Stimulated activated CD4-positive, alpha-beta T cell treated with anti-CD3 and anti-CD28 coated beads, Interleukin-1b, Interleukin-23, amount 100 ng/mL, for 4 hours (primary cell): ENCODE results near the gene PRMT3.
"Not testable (repeated sequence)": the region's sequence is repeated elsewhere in the genome, so short reads cannot be mapped to it uniquely, and the experiment has no call there.

Experiments used
- DNase-seq, 2 donors: peaks; one replicate each; pipeline ENCODE4 v3.0.0-alpha.2; 2020; ENCODE audit warnings: low read depth in 2 of 2

PRMT3 gene

GRCh38 chr11:20387261-20388095 lies at the start of gene PRMT3:
PRMT3 (plus strand) TSS chr11:20387716; CDS start chr11:20387747, 31 bp downstream.
- peak; percentile 97 to 98 for DNase-seq

- DNase-seq, result no peak
Observed at GRCh38 chr11:20342347-20343141, 45.0 kb upstream of the PRMT3 start.

GRCh38 chr11:20351136-20351535 lies 36.4 kb upstream of the PRMT3 start:
- DNase-seq, result no peak

GRCh38 chr11:20351751-20352262 lies 35.7 kb upstream of the PRMT3 start:
- no peak for DNase-seq

- DNase-seq, result peak in 1 of 2 donors; percentile 12
Observed at GRCh38 chr11:20353829-20354434, 33.6 kb upstream of the PRMT3 start.

GRCh38 chr11:20355221-20356219 lies 32.0 kb upstream of the PRMT3 start:
- DNase-seq, result peak in 1 of 2 donors; percentile 21

GRCh38 chr11:20357150-20357549 lies 30.4 kb upstream of the PRMT3 start:
- no peak for DNase-seq

- peak; percentile 10 to 18 for DNase-seq
Observed at GRCh38 chr11:20360650-20361049, 26.9 kb upstream of the PRMT3 start.

GRCh38 chr11:20362481-20362880 lies 25.0 kb upstream of the PRMT3 start:
- no peak for DNase-seq

- DNase-seq, result no peak
Observed at GRCh38 chr11:20363149-20363499, 24.4 kb upstream of the PRMT3 start.

GRCh38 chr11:20363500-20364340 lies 23.8 kb upstream of the PRMT3 start, which contains the start of gene HTATIP2:
HTATIP2 (plus strand) TSS chr11:20363714; CDS start chr11:20364238, 524 bp downstream.
- peak; percentile 64 to 74 for DNase-seq

GRCh38 chr11:20364341-20364792 lies 23.1 kb upstream of the PRMT3 start:
- DNase-seq, result no peak

GRCh38 chr11:20365465-20365864 lies 22.1 kb upstream of the PRMT3 start:
- not testable (repeated sequence) for DNase-seq

- peak; percentile 42 to 65 for DNase-seq
Observed at GRCh38 chr11:20367313-20367948, 20.1 kb upstream of the PRMT3 start.

- no peak for DNase-seq
Observed at GRCh38 chr11:20368438-20368837, 19.1 kb upstream of the PRMT3 start.

- no peak for DNase-seq
Observed at GRCh38 chr11:20369826-20370225, 17.7 kb upstream of the PRMT3 start.

- DNase-seq, result no peak
Observed at GRCh38 chr11:20372081-20372626, 15.4 kb upstream of the PRMT3 start.

GRCh38 chr11:20373147-20373546 lies 14.4 kb upstream of the PRMT3 start:
- no peak for DNase-seq
